GM19023 (cell line): ENCODE data around the gene KITLG.
A peak's percentile ranks its signal among the peaks of the same experiment; 100 is the strongest.
"Not testable (repeated sequence)": the region's sequence is repeated elsewhere in the genome, so short reads cannot be mapped to it uniquely, and the experiment has no call there.

Experiments
- ATAC-seq: cut with Tn5 transposase; IDR thresholded peaks from one replicate; pipeline ENCODE4 v1.9.1; 2021; ENCODE audit warnings: mild to moderate bottlenecking, moderate library complexity; ENCODE audit not compliant: unreplicated experiment

The KITLG gene

GRCh38 chr12:88580051-88580871 lies at the start of gene KITLG:
Gene KITLG, minus strand, starts transcription at chr12:88580471. Its CDS starts 193 bp downstream, at chr12:88580278.
- peak; percentile 77 for ATAC-seq

GRCh38 chr12:88628856-88629509 lies 48.7 kb upstream of the KITLG start:
- no peak for ATAC-seq

GRCh38 chr12:88628035-88628434 lies 47.8 kb upstream of the KITLG start:
- not testable (repeated sequence) for ATAC-seq

GRCh38 chr12:88627501-88627900 lies 47.2 kb upstream of the KITLG start:
- no peak for ATAC-seq

- no peak for ATAC-seq
These were observed 45.1 kb upstream of the KITLG start for GRCh38 chr12:88625356-88625755.

GRCh38 chr12:88624911-88625310 lies 44.6 kb upstream of the KITLG start:
- ATAC-seq = no peak

GRCh38 chr12:88623777-88624548 lies 43.7 kb upstream of the KITLG start:
- no peak for ATAC-seq

GRCh38 chr12:88617352-88617751 lies 37.1 kb upstream of the KITLG start:
- no peak for ATAC-seq

GRCh38 chr12:88615490-88615889 lies 35.2 kb upstream of the KITLG start:
- no peak for ATAC-seq

- no peak for ATAC-seq
These were observed 24.4 kb upstream of the KITLG start for GRCh38 chr12:88604646-88605045.

- ATAC-seq = no peak
These were observed 20.0 kb upstream of the KITLG start for GRCh38 chr12:88600272-88600671.

- ATAC-seq = no peak
These were observed 17.1 kb upstream of the KITLG start for GRCh38 chr12:88597365-88597764.

GRCh38 chr12:88595697-88596096 lies 15.4 kb upstream of the KITLG start:
- ATAC-seq = no peak

GRCh38 chr12:88594780-88595179 lies 14.5 kb upstream of the KITLG start:
- ATAC-seq = no peak

- no peak for ATAC-seq
These were observed 11.1 kb upstream of the KITLG start for GRCh38 chr12:88591343-88591742.

- no peak for ATAC-seq
These were observed 10.6 kb upstream of the KITLG start for GRCh38 chr12:88590851-88591250.

- no peak for ATAC-seq
These were observed 4.8 kb upstream of the KITLG start for GRCh38 chr12:88585077-88585476.

GRCh38 chr12:88579601-88580050 lies 645 bp downstream of the KITLG start:
- no peak for ATAC-seq

- ATAC-seq = no peak
These were observed 1.1 kb downstream of the KITLG start for GRCh38 chr12:88579161-88579517.

- no peak for ATAC-seq
These were observed 1.8 kb downstream of the KITLG start for GRCh38 chr12:88578276-88579160.

- no peak for ATAC-seq
These were observed 2.7 kb downstream of the KITLG start for GRCh38 chr12:88577537-88577936.
